HepG2 (cell line): ENCODE measurements around the gene SPRED3. TPM values are rescaled to one million over a fixed set of nuclear protein-coding genes. Genes with fewer than 3 reads are reported as not detected.

Experiments
- MIER2 ChIP-seq: IDR thresholded peaks from 2 replicates; pipeline ENCODE4 v1.6.1; 2016; ENCODE audit warnings: missing biosample characterization, missing genetic modification reagents
- MTERF4 ChIP-seq: sonication (generic); formaldehyde crosslinking; IDR thresholded peaks from 2 replicates; pipeline ENCODE4 v1.8.0; 2023; ENCODE audit warnings: mild to moderate bottlenecking, missing genetic modification reagents
- NCOA1 ChIP-seq: sonication (generic); formaldehyde crosslinking; IDR thresholded peaks from 2 replicates; pipeline ENCODE4 v1.9.0; 2021; ENCODE audit warnings: missing genetic modification reagents
- NCOR1 ChIP-seq: fragments of 200-600 bp; sonication (generic); IDR thresholded peaks from 2 replicates; pipeline ENCODE4 v1.7.0; 2017; ENCODE audit warnings: antibody characterized with exemption, low read length, borderline replicate concordance
- POLR2G ChIP-seq: fragments of 200-400 bp; formaldehyde crosslinking; IDR thresholded peaks from 2 replicates; pipeline ENCODE4 v1.6.1; 2018; ENCODE audit warnings: mild to moderate bottlenecking, low read depth, low read length, moderate library complexity
- RNF219 ChIP-seq: sonication (generic); formaldehyde crosslinking; IDR thresholded peaks from 2 replicates; pipeline ENCODE4 v1.5.0; 2020; ENCODE audit warnings: mild to moderate bottlenecking, missing genetic modification reagents
- SETDB1 ChIP-seq: sonication (generic); formaldehyde crosslinking; IDR thresholded peaks from 2 replicates; pipeline ENCODE4 v1.5.1; 2020; ENCODE audit warnings: missing genetic modification reagents, mild to moderate bottlenecking, borderline replicate concordance
- SNAI1 ChIP-seq: sonication (generic); formaldehyde crosslinking; IDR thresholded peaks from 2 replicates; pipeline ENCODE4 v1.5.0; 2020; ENCODE audit warnings: mild to moderate bottlenecking, missing genetic modification reagents, borderline replicate concordance
- TERF1 ChIP-seq: sonication (generic); formaldehyde crosslinking; IDR thresholded peaks from 2 replicates; pipeline ENCODE4 v1.8.0; 2022; ENCODE audit warnings: mild to moderate bottlenecking, missing genetic modification reagents, moderate library complexity
- ZBTB39 ChIP-seq: sonication (generic); formaldehyde crosslinking; IDR thresholded peaks from 2 replicates; pipeline ENCODE4 v1.5.0; 2020; ENCODE audit warnings: missing genetic modification reagents
- ZFY ChIP-seq: sonication (generic); formaldehyde crosslinking; IDR thresholded peaks from 2 replicates; pipeline ENCODE4 v1.4.0; 2020; ENCODE audit warnings: missing genetic modification reagents
- ZNF101 ChIP-seq: sonication (generic); formaldehyde crosslinking; IDR thresholded peaks from 2 replicates; pipeline ENCODE4 v1.4.0; 2020; ENCODE audit warnings: mild to moderate bottlenecking, low read depth, missing genetic modification reagents, borderline replicate concordance
- ZNF136 ChIP-seq: sonication (generic); formaldehyde crosslinking; IDR thresholded peaks from 2 replicates; pipeline ENCODE4 v1.8.1; 2022; ENCODE audit warnings: low read depth, mild to moderate bottlenecking, moderate library complexity, missing genetic modification reagents
- ZNF256 ChIP-seq: sonication (generic); formaldehyde crosslinking; conservative IDR thresholded peaks from 2 replicates; pipeline ENCODE4 v1.4.0; 2020; ENCODE audit warnings: missing genetic modification reagents
- ZNF609 ChIP-seq: sonication (generic); formaldehyde crosslinking; IDR thresholded peaks from 2 replicates; pipeline ENCODE4 v1.4.0; 2020; ENCODE audit warnings: mild to moderate bottlenecking, missing genetic modification reagents, borderline replicate concordance
- polyA plus RNA-seq, 8 experiments: library from polyadenylated mRNA; depleted of rRNA in 3 of 8; stranded (reverse) in 7 of 8; unstranded in 1 of 8; fragments of >200 nt; fragmentation: Illumina TruSeq in 4 of 8; extraction: Trizol in 4 of 8; gene quantifications; 2 replicates each; pipeline versions ENCODE4 v1.2.1 to v1.2.3, GENCODE V29; 2011 to 2016; ENCODE audit warnings: low read depth in 4 of 8, missing spikeins in 1 of 8, mixed read lengths in 1 of 8; ENCODE audit not compliant: insufficient read depth in 1 of 8
- total RNA-seq, 5 experiments: library from RNA; depleted of rRNA; stranded (reverse); fragments of >200 nt; fragmentation: Illumina TruSeq; extraction: Trizol; gene quantifications; 2 replicates each; pipeline ENCODE4 v1.2.3, GENCODE V29; 2016; ENCODE audit warnings: low read depth in 1 of 5

The SPRED3 gene
- total and polyA plus RNA-seq, 2 of the 13 experiments (the other 11 are each of a cell fraction or from before 2014, with no cell fraction given), result 0.15 to 0.17 TPM

GRCh38 chr19:38387550-38388348 is 748 bp upstream of the SPRED3 start, which contains the start of gene GGN (continued):
- TF ChIP-seq ZNF609 (CRISPR knock-in tag), result no peak
- TF ChIP-seq ZNF256 (CRISPR knock-in tag), result no peak
- TF ChIP-seq MIER2, result no peak
- peak; percentile 38; the same call in 1 of the 2 replicates for TF ChIP-seq POLR2G
- TF ChIP-seq TERF1 (CRISPR knock-in tag), result no peak
- TF ChIP-seq NCOR1, result no peak
- TF ChIP-seq SETDB1 (CRISPR knock-in tag), result no peak
- no peak for TF ChIP-seq ZNF136 (CRISPR knock-in tag)
- no peak for TF ChIP-seq ZBTB39 (CRISPR knock-in tag)
- TF ChIP-seq MTERF4, result no peak
- no peak for TF ChIP-seq ZNF101 (CRISPR knock-in tag)
- TF ChIP-seq SNAI1 (CRISPR knock-in tag), result no peak
- TF ChIP-seq ZFY (CRISPR knock-in tag), result 0 out of 2 replicates have a peak, but pooled peaks have one; percentile 36
- no peak for TF ChIP-seq RNF219 (CRISPR knock-in tag)
- no peak for TF ChIP-seq NCOA1 (CRISPR knock-in tag)
